GM12891 (cell line): ENCODE data around the gene BCAP31.

Experiments used
- POLR2A ChIP-seq: IDR thresholded peaks from 2 replicates; pipeline ENCODE4 v1.6.1; 2011; ENCODE audit warnings: low read depth, low read length, control low read depth
- POLR2AphosphoS5 ChIP-seq: IDR thresholded peaks from 2 replicates; pipeline ENCODE4 v1.6.1; 2011; ENCODE audit warnings: low read depth, low read length, control low read depth

DNA sequence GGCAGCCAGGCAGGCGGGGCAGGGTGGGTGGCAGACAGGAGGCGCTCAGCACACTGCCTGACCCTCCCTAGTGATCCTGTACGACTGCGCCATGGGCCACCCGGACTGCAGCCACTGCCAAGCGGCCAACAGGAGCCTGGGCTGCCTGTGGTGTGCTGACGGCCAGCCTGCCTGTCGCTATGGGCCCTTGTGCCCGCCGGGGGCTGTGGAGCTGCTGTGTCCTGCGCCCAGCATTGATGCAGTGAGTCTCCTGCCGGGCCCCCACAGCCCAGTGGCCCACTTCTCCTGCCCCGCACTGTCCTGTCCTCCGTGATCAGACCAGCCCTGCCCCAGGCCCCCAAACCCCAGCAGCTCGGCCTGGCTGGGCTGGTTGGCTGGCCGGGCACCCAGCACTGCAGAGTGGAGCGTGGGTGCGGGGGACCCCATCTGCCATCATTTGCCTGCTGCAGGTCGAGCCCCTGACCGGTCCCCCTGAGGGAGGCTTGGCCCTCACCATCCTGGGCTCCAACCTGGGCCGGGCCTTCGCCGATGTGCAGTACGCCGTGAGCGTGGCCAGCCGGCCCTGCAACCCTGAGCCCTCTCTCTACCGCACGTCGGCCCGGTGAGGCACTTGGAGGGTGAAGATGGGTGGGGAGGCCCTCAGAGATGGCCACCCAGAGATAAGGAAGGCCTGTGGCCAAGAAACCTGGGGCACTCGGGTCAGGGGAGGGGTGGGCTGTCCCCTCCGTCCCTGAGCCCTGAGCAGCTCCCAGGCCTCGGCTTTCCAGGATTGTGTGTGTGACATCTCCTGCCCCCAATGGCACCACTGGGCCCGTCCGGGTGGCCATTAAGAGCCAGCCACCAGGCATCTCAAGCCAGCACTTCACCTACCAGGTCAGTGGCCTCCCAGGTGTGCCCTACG lies 47.5 kb upstream of the BCAP31 start:
- TF ChIP-seq POLR2A (no peak), POLR2AphosphoS5 (no peak)
